Mesenteric fat pad (tissue), 1 donor: ENCODE results near the gene EPB41L1. TPM values are rescaled to one million over a fixed set of nuclear protein-coding genes. Genes with fewer than 3 reads are reported as not detected.
A peak's percentile ranks its signal among the peaks of the same experiment; 100 is the strongest.

Experiments
- DNase-seq: peaks from one replicate; pipeline ENCODE4 v3.0.0-alpha.2; 2020; ENCODE audit warnings: low spot score
- total RNA-seq: library from RNA; stranded (reverse); fragmentation: NEBNext Ultra II Directional; extraction: Animal tissue kit (Norgen Biotek cat#: 25700); gene quantifications from one replicate; pipeline ENCODE4 v1.2.1, GENCODE V29; 2021
- donor health status: DM: yes; HTN: yes; CAD: no.

Gene EPB41L1
- total RNA-seq, 1 donor from 2014 or later = 59.7 TPM

- DNase-seq = no peak
Measured at GRCh38 chr20:36255445-36255844, 100.9 kb downstream of the EPB41L1 start.

DNA sequence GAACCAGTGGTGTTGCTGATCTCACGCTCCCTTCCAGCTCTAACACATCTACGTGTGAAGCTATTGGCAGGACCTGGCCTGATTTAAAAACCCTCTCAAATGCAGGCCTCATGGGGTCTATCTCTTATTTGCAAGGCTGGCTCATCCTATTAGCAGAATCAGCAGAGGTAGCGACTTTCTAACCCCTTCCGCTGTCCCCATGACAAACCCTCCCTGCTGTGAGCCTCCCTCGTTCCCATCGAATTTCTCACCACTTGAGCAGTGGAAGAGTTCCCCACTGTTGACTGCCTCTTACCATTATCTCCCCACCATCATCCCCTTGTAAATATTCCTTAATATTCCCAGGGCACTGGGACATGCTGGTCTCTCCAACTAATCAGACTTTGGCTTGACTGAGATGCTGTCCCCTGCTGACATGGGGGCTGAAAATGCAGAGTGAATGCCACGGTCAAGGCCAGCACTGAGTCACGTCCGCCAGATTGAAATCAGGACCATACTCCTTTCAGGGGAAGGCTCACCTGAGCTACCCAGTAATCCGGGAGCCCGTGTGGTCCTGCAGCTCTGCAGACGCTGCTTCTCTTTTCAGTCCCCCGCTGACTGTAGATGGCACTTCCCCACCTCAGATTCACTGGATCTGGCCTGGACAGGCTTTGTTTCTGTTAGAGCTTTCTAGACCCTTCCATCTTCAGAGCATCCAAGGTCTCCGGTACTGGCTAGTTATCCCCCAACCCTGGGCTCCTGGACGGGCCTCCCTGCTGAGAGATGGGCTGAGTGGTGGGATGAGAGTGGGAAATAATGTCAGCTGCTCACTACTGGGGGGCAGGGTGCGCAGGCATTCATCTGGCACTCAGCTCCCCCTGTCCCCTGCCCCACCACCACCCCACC lies 104.9 kb downstream of the EPB41L1 start:
- no peak for DNase-seq

DNA sequence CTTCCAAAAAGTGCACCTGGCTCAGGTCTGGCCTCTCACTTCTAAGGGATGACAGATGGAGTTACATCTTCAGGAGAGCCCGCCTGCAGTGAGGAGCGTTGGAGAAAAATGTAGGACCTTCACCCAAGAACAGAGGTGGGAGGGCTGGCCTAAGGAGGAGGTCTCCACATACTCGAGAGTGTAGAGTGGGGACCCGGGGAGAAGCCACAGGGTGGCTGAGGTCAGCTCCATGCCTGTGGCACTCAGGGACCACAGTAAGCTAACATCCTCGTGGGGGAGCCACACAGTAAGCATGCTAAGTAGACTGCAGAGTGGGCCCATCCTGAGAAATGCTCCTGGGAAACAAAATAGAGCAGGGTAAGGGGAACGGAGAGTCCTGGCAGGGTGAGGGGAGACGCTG lies 105.8 kb downstream of the EPB41L1 start:
- DNase-seq = no peak

GRCh38 chr20:36261389-36262105 lies 107.0 kb downstream of the EPB41L1 start:
- DNase-seq = no peak

- DNase-seq = no peak
Measured at GRCh38 chr20:36262440-36262839, 107.9 kb downstream of the EPB41L1 start.

DNA sequence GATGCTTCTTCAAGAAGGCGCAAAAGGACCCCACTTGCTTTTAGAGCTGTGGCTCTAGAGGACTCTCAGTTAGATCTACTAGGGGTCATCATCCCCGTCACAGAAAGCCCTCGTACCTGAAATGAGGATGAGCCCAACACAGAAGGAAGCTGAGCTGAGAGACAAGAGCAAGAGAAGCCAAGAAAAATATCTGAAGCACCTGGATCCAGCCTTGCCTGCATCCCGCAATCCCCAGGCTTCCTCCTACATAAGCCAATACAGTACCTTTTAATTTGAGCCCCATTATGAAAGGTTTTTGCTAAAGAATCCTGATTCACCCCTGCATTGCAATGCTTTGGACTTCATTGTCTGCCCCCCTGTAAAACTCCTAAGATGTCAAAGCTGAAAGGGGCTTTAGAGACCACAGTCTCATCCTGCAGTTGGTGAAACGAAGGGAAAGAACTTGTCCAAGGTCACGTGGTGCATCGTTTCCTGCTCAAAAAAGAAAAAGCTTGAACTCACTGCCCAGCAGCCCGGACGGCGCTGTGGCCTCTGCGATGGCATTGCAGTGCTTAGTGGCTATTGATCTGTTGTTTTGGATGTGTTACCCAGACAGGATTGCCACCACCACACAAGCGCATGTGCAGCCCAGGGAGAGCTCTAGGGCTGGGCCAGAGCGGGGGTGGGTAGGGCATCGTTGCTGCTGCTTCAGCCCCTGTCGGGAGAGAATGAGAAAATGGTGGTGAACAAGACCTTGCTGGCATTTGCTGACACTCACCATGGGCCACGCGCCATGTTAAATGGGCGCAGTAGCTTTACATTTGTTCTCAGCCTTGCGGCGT lies 110.1 kb downstream of the EPB41L1 start:
- no peak for DNase-seq

- DNase-seq = no peak
Measured at GRCh38 chr20:36266189-36266588, 111.6 kb downstream of the EPB41L1 start.

DNA sequence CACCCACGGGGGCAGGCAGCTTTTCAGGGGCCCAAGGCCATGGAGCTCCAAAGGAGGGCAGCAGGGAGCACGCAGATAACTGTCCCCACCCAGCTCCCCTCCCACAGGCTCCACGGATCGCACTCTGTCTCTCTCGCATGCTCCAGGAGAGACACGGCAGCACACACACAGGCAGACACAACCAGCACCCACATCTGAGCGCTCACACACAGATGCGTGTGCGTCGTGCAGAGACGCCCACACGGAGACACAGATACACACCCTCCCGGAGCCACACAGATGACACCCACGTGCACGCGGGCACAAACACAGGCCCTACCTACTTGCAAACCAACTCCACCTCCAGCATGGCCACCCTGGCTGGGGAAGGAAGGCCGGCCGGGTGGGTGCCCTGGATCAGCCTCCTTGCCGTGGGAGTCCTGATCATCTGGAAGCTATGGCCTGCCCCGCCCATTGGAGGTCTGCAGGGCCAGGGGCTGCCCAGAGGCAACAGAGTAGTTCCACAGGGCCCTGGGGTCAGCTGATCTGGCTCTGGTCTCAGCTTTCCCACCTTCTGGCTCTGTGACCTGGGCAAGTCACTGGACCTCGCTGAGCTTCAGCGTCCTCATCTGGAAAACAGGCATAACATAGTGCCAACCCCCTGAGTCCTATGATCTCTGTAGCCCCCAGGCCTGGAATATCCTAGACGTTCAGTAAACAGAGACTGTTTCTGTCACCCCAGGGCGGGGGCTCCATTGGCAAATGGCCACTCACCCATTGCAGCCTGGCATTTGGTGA lies 113.3 kb downstream of the EPB41L1 start:
- no peak for DNase-seq

DNA sequence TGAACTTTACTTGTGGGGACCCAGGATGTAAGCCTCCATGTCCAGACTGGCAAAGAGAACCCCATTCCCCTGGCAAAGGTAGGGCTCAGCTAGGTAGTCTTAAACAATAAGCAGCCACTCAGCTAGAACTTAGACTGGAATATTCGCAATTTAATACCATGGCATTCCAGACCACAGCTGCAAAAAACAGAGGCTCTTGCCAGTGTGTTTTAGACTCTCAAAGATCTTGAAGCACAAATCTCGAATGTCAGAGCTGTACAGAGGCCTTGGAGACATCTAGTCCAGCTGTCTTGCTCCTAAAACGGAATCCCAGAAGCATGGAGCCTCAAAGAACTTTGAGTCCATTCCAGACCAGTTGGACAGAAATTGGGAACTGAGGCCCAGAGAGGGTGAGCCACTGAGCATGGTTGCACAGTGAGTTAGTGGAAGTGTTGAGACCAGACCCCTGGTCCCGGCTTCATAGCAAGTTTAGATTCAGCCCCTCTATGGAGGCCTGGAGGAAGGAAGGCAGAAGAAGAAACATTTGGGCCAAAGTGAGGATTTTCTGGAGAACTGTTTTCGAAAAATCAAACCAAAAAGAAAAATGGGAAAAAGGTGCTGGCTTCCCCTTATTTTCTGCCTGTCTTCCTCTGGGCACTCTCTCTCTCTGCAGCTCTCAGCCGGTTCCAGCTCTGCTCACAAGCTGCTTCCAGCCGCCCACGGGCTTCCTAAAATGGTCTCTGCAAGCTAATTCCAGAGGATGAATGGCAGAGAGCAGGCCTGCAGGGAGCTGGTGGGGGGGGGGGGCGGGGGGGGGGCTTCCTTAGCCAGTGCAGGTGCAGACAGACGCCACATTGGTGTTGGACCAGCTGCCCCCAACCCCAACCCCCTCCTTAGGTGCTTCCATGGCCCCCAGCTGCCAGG lies 114.2 kb downstream of the EPB41L1 start:
- DNase-seq = no peak

DNA sequence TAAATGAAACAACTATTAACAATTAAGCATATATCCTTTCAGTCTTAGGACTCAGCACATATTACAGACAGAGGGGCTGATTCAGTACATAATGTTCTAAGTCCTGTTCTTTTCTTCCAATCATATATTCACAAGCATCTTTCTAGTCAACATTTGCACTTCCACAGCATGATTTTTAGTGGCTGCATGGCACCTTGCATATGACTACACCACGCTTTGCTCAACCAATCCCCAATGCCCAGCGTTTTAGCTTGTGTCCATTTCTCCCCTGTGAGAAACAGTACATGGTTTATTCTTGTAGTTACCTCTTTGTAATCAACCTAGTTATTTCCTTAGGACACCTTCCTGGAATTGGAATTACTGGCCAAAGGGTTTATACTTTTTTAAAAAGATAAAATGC lies 115.0 kb downstream of the EPB41L1 start:
- DNase-seq = no peak

DNA sequence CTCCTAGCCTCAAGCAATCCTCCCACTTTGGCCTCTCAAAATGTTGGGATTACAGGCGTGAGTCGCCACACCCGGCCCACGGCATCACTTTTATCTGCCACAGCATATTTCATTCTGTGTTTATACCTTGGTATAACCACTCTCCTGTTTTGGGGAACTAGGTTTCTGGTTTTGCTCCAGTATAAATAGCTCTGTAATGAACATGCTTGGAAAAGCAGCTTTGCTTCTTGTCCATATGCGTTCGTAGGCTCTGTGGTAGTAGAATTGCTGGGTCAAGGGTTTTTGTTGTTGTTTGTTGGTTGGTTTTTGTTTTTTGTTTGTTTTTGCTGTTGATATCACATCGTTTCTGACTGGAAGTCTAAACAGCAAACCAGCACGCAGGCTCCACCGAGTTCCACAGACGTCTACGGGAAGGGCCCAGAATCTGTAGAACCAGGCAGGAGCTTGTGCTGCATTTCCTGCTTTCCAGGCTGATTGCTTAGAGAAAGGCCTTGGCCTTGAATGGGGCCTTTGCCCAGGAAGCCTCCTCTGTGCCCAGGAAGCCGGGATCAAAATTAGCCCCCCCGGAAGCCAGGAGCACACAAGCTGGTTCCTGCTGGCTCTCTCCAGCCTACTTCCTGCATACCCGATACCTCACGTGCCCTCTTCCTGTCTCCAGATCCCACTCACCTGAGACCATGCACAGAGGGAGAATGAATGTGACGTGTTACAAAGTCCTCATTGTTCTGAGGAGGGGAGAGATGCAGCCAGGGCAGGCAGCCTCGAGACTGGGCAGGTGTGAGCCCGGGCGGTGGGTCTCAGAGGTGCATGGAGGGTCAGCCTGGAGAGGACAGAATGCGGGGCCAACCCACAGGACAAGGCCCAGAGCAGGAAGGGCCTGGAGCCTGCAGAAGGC lies 116.5 kb downstream of the EPB41L1 start:
- peak; percentile 33 for DNase-seq

GRCh38 chr20:36271639-36272546 lies 117.4 kb downstream of the EPB41L1 start:
- peak; percentile 53 for DNase-seq

- DNase-seq = peak; percentile 33
Measured at GRCh38 chr20:36272547-36273220, 118.1 kb downstream of the EPB41L1 start.

DNA sequence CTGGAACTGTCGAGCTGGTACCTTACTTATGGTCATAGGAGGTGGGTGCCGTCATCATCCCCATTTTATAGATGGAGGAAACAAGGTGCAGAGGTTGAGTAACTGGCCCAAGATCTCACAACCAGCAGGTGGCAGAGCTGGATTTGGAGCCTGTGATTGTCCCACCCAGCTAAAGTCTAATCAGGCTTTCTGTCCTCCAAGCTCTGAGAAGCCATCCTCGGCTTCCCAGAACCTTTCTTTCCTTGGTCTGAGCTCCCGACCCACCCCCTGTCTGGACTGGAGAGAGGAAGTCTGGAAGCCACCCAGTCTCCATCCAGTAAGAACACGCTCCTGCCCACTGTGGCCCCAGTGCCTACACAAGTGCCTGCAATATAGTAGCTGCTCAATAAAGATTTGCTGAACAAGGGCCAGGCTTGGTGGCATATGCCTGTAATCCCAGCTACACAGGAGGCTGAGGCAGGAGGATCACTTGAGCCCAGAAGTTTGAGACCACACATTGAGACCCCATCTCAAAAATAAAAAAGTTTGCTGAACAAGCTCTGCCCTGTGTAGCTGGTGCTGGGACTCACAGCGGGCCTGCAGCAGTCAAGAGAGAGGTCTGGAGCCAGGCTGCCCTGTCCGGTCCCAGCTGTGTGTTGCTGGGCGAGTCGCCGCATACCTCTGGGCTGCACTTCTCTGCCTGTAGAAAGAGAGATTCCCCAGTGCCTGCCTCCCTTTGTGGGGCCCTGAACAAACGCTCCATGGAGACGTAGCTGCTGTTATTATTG lies 119.1 kb downstream of the EPB41L1 start:
- DNase-seq = peak; percentile 81

DNA sequence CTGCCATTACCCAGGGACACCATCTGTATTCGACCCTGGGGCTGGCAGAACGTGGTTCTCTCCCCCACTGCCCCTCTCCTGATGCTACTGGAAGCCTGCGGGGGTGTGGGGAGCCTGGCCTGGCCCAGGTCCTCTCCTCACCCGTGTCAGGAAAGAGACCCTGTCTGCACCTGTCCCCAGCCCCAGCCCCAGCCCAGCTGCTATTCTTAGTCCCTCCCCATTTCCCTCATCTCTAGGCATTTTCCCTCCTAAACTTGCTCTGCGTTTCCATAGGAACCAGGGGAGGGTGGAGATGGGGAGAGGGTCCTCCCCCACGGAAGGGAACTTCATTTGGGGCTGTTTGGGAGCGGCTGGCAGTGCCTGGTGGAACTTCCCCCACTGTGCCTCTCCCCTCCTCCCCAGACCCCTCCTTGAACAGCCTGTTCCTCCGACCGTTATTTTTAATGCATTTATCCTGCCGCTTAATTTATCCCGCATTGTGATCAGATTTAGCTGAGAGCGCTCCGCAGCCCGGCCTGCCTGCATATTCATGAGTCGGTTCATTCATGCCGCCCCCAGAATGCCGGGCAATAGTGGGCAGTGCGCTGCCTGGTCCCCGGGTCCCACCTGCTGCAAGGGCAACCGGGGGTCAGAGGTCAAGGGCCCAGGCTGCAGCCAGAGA lies 119.8 kb downstream of the EPB41L1 start:
- no peak for DNase-seq

GRCh38 chr20:36275011-36275410 lies 120.5 kb downstream of the EPB41L1 start:
- peak; percentile 59 for DNase-seq
